H1 (cell line): ENCODE measurements around the gene CCDC182. TPM values are rescaled to one million over a fixed set of nuclear protein-coding genes. Genes with fewer than 3 reads are reported as not detected.

Experiments used
- CTCF ChIA-PET: fragments of 300-600 bp; sonication (Branson Sonifier 250); formaldehyde crosslinking; loops from one replicate; lab custom pipeline; 2021; ENCODE audit not compliant: partially characterized antibody; lab: Charles Lee
- POLR2A ChIA-PET: fragments of 300-600 bp; sonication (Branson Sonifier 250); formaldehyde crosslinking; loops from one replicate; lab custom pipeline; 2021; ENCODE audit warnings: inconsistent platforms; ENCODE audit not compliant: partially characterized antibody; lab: Charles Lee
- DNase-seq, 2 experiments: peaks; one replicate each; pipeline versions ENCODE4 v3.0.0 to v3.0.0-alpha.2; 2010 to 2022; ENCODE audit warnings: low spot score in 2 of 2, low read depth in 1 of 2, mixed read lengths in 1 of 2
- FAIRE-seq: peaks from 2 replicates; lab custom pipeline; 2011; peaks lifted over from hg19 to GRCh38; lab: Jason Lieb, UNC
- H2AFZ ChIP-seq: 2 replicates; pipeline ENCODE4 v1.8.1; 2012; ENCODE audit warnings: low read length, inconsistent platforms
- H2AK5ac ChIP-seq: 2 replicates; pipeline ENCODE4 v1.6.1; 2013; ENCODE audit warnings: low read depth, low read length
- H2BK120ac ChIP-seq: replicated peaks from 2 replicates; pipeline ENCODE3; 2013; ENCODE audit warnings: low read depth, low read length, inconsistent platforms
- H2BK12ac ChIP-seq: 2 replicates; pipeline ENCODE4 v1.6.1; 2013; ENCODE audit warnings: low read depth, low read length
- H2BK15ac ChIP-seq: 2 replicates; pipeline ENCODE4 v1.6.1; 2013; ENCODE audit warnings: low read length
- H2BK20ac ChIP-seq: 2 replicates; pipeline ENCODE4 v1.6.1; 2013; ENCODE audit warnings: low read length
- H2BK5ac ChIP-seq: 2 replicates; pipeline ENCODE4 v1.6.1; 2013; ENCODE audit warnings: low read depth, low read length
- H3K14ac ChIP-seq: 2 replicates; pipeline ENCODE4 v1.6.1; 2013; ENCODE audit warnings: inconsistent platforms; ENCODE audit not compliant: insufficient read length
- H3K18ac ChIP-seq: 2 replicates; pipeline ENCODE4 v1.6.1; 2013; ENCODE audit warnings: low read length; ENCODE audit errors: extremely low read depth
- H3K23ac ChIP-seq: 2 replicates; pipeline ENCODE4 v1.6.1; 2013; ENCODE audit warnings: inconsistent platforms; ENCODE audit not compliant: insufficient read length
- H3K23me2 ChIP-seq: 2 replicates; pipeline ENCODE4 v1.6.1; 2013; ENCODE audit warnings: low read depth, low read length
- H3K27ac ChIP-seq: 2 replicates; pipeline ENCODE4 v1.6.1; 2011; ENCODE audit warnings: low read depth, low read length, inconsistent platforms
- H3K27me3 ChIP-seq, 4 experiments: replicated peaks in 1 of 4; 1 replicate in 1 of 4; 2 replicates in 3 of 4; pipeline versions ENCODE4 v1.6.1 to v1.8.1; 2011 to 2013; ENCODE audit warnings: low read length in 3 of 4, mild to moderate bottlenecking in 3 of 4, inconsistent platforms in 2 of 4, mixed read lengths in 2 of 4, moderate library complexity in 1 of 4; ENCODE audit not compliant: control insufficient read depth in 3 of 4, insufficient read depth in 3 of 4; ENCODE audit errors: extremely low read depth in 1 of 4
- H3K36me3 ChIP-seq, 4 experiments: 2 replicates each; pipeline versions ENCODE4 v1.6.1 to v1.8.1; 2011 to 2013; ENCODE audit warnings: mild to moderate bottlenecking in 4 of 4, low read length in 3 of 4, moderate library complexity in 2 of 4, control low read depth in 1 of 4, inconsistent platforms in 1 of 4; ENCODE audit not compliant: insufficient read depth in 4 of 4, control insufficient read depth in 2 of 4
- H3K4ac ChIP-seq: replicated peaks from 2 replicates; pipeline ENCODE3; 2013; ENCODE audit warnings: low read length, low read depth, mixed read lengths, inconsistent platforms; ENCODE audit not compliant: insufficient read length
- H3K4me1 ChIP-seq, 4 experiments: replicated peaks in 1 of 4; 1 replicate in 1 of 4; 2 replicates in 3 of 4; pipeline versions ENCODE4 v1.6.1 to v1.8.1; 2011 to 2013; ENCODE audit warnings: low read length in 3 of 4, inconsistent platforms in 2 of 4, mixed read lengths in 1 of 4; ENCODE audit not compliant: insufficient read depth in 4 of 4, control insufficient read depth in 3 of 4
- H3K4me2 ChIP-seq, 2 experiments: 2 replicates each; pipeline versions ENCODE4 v1.6.1 to v1.8.1; 2011 to 2013; ENCODE audit warnings: low read depth in 2 of 2, low read length in 2 of 2, control low read depth in 1 of 2, inconsistent platforms in 1 of 2, mild to moderate bottlenecking in 1 of 2; ENCODE audit not compliant: insufficient read depth in 1 of 2
- H3K4me3 ChIP-seq, 4 experiments: fragments of 200-600, 300-600 bp in 1 of 4; sonication (generic), shearing (Covaris generic), sonication (Bioruptor Twin) in 1 of 4; 2 replicates each; pipeline versions ENCODE4 v1.5.1 to v1.8.1; 2011 to 2016; ENCODE audit warnings: low read length in 4 of 4, low read depth in 3 of 4, control low read depth in 2 of 4, inconsistent platforms in 2 of 4, mild to moderate bottlenecking in 2 of 4, mixed read lengths in 1 of 4, moderate library complexity in 1 of 4; ENCODE audit not compliant: insufficient read depth in 2 of 4; ENCODE audit errors: extremely low read depth in 1 of 4
- H3K56ac ChIP-seq: replicated peaks from 2 replicates; pipeline ENCODE3; 2013; ENCODE audit warnings: low read depth, mild to moderate bottlenecking, mixed read lengths, low read length, inconsistent platforms; ENCODE audit not compliant: insufficient read length
- H3K79me1 ChIP-seq: 2 replicates; pipeline ENCODE4 v1.6.1; 2013; ENCODE audit warnings: low read depth, low read length, control low read depth
- H3K79me2 ChIP-seq, 2 experiments: 2 replicates each; pipeline versions ENCODE4 v1.6.1 to v1.8.1; 2012 to 2013; ENCODE audit warnings: low read length in 2 of 2, mild to moderate bottlenecking in 2 of 2, inconsistent platforms in 1 of 2; ENCODE audit not compliant: insufficient read depth in 2 of 2, control insufficient read depth in 1 of 2
- H3K9ac ChIP-seq, 4 experiments: replicated peaks in 1 of 4; 1 replicate in 1 of 4; 2 replicates in 3 of 4; pipeline versions ENCODE4 v1.6.1 to v1.8.1; 2011 to 2013; ENCODE audit warnings: low read depth in 3 of 4, low read length in 3 of 4, control low read depth in 2 of 4, mild to moderate bottlenecking in 2 of 4, moderate library complexity in 2 of 4, inconsistent platforms in 1 of 4; ENCODE audit errors: extremely low read depth in 1 of 4
- H3K9me3 ChIP-seq, 2 experiments: 2 replicates each; pipeline versions ENCODE4 v1.6.1 to v1.8.1; 2012 to 2013; ENCODE audit warnings: mild to moderate bottlenecking in 2 of 2, moderate library complexity in 2 of 2, control low read depth in 1 of 2, inconsistent platforms in 1 of 2, low read depth in 1 of 2, low read length in 1 of 2, mixed read lengths in 1 of 2; ENCODE audit not compliant: insufficient read depth in 2 of 2
- H4K20me1 ChIP-seq, 2 experiments: replicated peaks in 1 of 2; 2 replicates each; pipeline versions ENCODE3 to v1.8.1; 2011 to 2013; ENCODE audit warnings: inconsistent platforms in 2 of 2, low read length in 2 of 2, mild to moderate bottlenecking in 1 of 2; ENCODE audit not compliant: insufficient read depth in 2 of 2, control insufficient read depth in 1 of 2
- H4K5ac ChIP-seq: 2 replicates; pipeline ENCODE4 v1.6.1; 2013; ENCODE audit warnings: low read length, low read depth, mixed read lengths, inconsistent platforms; ENCODE audit not compliant: insufficient read length
- H4K8ac ChIP-seq: 2 replicates; pipeline ENCODE4 v1.8.0; 2013; ENCODE audit warnings: mild to moderate bottlenecking, moderate library complexity, low read length, inconsistent platforms; ENCODE audit not compliant: insufficient read depth; ENCODE audit errors: extremely low read depth
- H4K91ac ChIP-seq: replicated peaks from 2 replicates; pipeline ENCODE3; 2013; ENCODE audit warnings: low read length, mixed read lengths, inconsistent platforms; ENCODE audit not compliant: insufficient read length
- BCL11A ChIP-seq, 2 experiments: IDR thresholded peaks; one replicate each; pipeline ENCODE4 v1.6.1; 2011; ENCODE audit warnings: low read depth in 2 of 2, low read length in 2 of 2, mild to moderate bottlenecking in 2 of 2
- E2F6 ChIP-seq: IDR thresholded peaks from 2 replicates; pipeline ENCODE4 v1.6.1; 2012; ENCODE audit warnings: inconsistent platforms
- GTF2F1 ChIP-seq: IDR thresholded peaks from 2 replicates; pipeline ENCODE4 v1.6.1; 2012; ENCODE audit warnings: low read depth, low read length, improper control_type of control experiment, borderline replicate concordance
- SIRT6 ChIP-seq: IDR thresholded peaks from one replicate; pipeline ENCODE4 v1.7.1; 2012; ENCODE audit warnings: low read length, inconsistent platforms
- SRF ChIP-seq: IDR thresholded peaks from 2 replicates; pipeline ENCODE4 v1.6.1; 2011; ENCODE audit warnings: mild to moderate bottlenecking, low read depth, low read length, moderate library complexity
- WGBS, 2 experiments: shearing (Covaris generic) in 1 of 2; methylation state at CpG; one replicate each; pipeline versions ENCODE4 v1.1.6 to v1.1.7; 2013 to 2015; ENCODE audit warnings: low lambda C conversion rate in 2 of 2, mixed read lengths in 2 of 2, inconsistent platforms in 1 of 2, low coverage in 1 of 2, missing lambda C conversion rate in 1 of 2; ENCODE audit not compliant: insufficient replicate concordance in 2 of 2, insufficient coverage in 1 of 2, insufficient read length in 1 of 2; ENCODE audit errors: extremely low coverage in 1 of 2, missing lambda C conversion rate in 1 of 2; 5-methylcytosine and 5-hydroxymethylcytosine counted together
- polyA plus RNA-seq, 7 experiments: library from polyadenylated mRNA; depleted of rRNA in 3 of 7; stranded (reverse) in 5 of 7; unstranded in 2 of 7; fragments of >200 nt in 5 of 7; fragments of 200-250 nt in 2 of 7; gene quantifications; 1 replicate in 5 of 7; 2 replicates in 1 of 7; 4 replicates in 1 of 7; pipeline versions ENCODE4 v1.2.1 to v1.2.3, GENCODE V29; 2011 to 2013; ENCODE audit warnings: missing spikeins in 2 of 7, mixed read lengths in 2 of 7
- total RNA-seq: library from RNA; stranded (reverse); fragmentation: NEBNext Ultra II Directional; extraction: Animal tissue kit (Norgen Biotek cat#: 25700); gene quantifications from 2 replicates; pipeline ENCODE4 v1.2.1, GENCODE V29; 2021
- TF ChIP-seq, protein P1 (sequence below): IDR thresholded peaks from 2 replicates; pipeline ENCODE4 v1.6.1; 2011; ENCODE audit warnings: low read length, improper control_type of control experiment

The CCDC182 gene
- total and polyA plus RNA-seq, 2 of the 8 experiments (the other 6 are each of a cell fraction or from before 2014, with no cell fraction given) = not detected

DNA sequence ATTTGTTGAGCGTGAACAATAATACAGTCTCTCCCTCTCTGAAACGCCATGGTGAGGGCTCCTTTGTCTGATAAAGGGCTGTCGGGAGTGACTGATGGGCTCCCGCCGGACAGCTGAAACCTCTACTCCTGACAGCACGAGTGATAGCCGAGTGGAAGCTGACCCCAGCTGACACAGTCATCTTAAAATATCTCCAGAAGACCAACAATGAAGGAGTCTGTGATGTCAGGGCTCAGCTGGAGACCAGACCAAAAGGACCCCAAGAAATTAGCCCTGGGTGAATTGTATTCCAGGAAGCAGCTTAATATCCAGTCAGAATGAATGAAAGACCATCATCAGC is 22.4 kb downstream of the CCDC182 start:
- Histone ChIP-seq H3K23ac (no peak overlapping the region), H2BK120ac (no peak overlapping the region), H3K23me2 (no peaks in the 10 kb centered on the region), H2AFZ (no peak overlapping the region), H2BK12ac (no peak overlapping the region), H4K20me1 (no peaks in the 10 kb centered on the region), H3K4me2 (no peak overlapping the region), H3K18ac (no peak overlapping the region), H3K9me3 (no peaks in the 10 kb centered on the region), H2BK5ac (no peak overlapping the region), H2AK5ac (no peak overlapping the region), H3K27ac (no peak overlapping the region), H3K14ac (no peak overlapping the region), H2BK20ac (no peak overlapping the region), H3K4me1 (no peaks in the 10 kb centered on the region; a peak in 1 of 7 replicates), H3K79me2 (no peaks in the 10 kb centered on the region), H3K4me3 (no peak overlapping the region), H3K56ac (no peak overlapping the region), H3K4ac (no peak overlapping the region), H4K91ac (no peak overlapping the region), H4K5ac (no peak overlapping the region), H4K8ac (no peak overlapping the region), H3K36me3 (no peaks in the 10 kb centered on the region), H3K79me1 (no peaks in the 10 kb centered on the region), H3K27me3 (no peaks in the 10 kb centered on the region; a peak in 1 of 7 replicates), H3K9ac (no peak overlapping the region), H2BK15ac (no peak overlapping the region)
- ChIA-PET POLR2A (no interaction called here), CTCF (interaction anchor here (1.6 kb wide), 1 partner anchor 60 kb away, joined by 3 read pairs; no protein-coding TSS in a partner anchor)
- WGBS, 2 experiments = 85% methylated on average over 7 of the region's 7 CpGs; no CpG with 5 or more reads in 1 of the 2 experiments
- no peak for DNase-seq
- FAIRE-seq = no peak
- TF ChIP-seq E2F6 = no peak
- TF ChIP-seq, protein P1, sequence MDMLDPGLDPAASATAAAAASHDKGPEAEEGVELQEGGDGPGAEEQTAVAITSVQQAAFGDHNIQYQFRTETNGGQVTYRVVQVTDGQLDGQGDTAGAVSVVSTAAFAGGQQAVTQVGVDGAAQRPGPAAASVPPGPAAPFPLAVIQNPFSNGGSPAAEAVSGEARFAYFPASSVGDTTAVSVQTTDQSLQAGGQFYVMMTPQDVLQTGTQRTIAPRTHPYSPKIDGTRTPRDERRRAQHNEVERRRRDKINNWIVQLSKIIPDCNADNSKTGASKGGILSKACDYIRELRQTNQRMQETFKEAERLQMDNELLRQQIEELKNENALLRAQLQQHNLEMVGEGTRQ = no peak
- TF ChIP-seq SRF = no peak
- no peak for TF ChIP-seq BCL11A (IDR thresholded peaks at IDR 0.05; ENCODE audit: low read depth in 2 of 2, low read length in 2 of 2)
- TF ChIP-seq SIRT6 = no peak
- no peak for TF ChIP-seq GTF2F1
